Lung (tissue), 12 donors: ENCODE results near the gene VPS45. TPM values are rescaled to one million over a fixed set of nuclear protein-coding genes. Genes with fewer than 3 reads are reported as not detected.

Experiments
- ATAC-seq: fragments of 200-7000 bp; cut with Tn5 transposase; one replicate; pipeline ENCODE4 v1.9.1; 2020; ENCODE audit warnings: moderate number of reproducible peaks; ENCODE audit not compliant: insufficient read depth, low FRiP score
- DNase-seq, 3 donors: peaks; one replicate each; pipeline ENCODE4 v3.0.0-alpha.2; 2013 to 2017
- H3K27ac ChIP-seq, 2 donors: one replicate each; pipeline ENCODE4 v1.5.1; 2013; ENCODE audit warnings: mild to moderate bottlenecking in 2 of 2, moderate library complexity in 2 of 2, control low read depth in 1 of 2, inconsistent platforms in 1 of 2, low read depth in 1 of 2, low read length in 1 of 2
- H3K27me3 ChIP-seq, 3 donors: one replicate each; pipeline ENCODE4 v1.5.1; 2013; ENCODE audit warnings: low read length in 2 of 3; ENCODE audit not compliant: control insufficient read depth in 3 of 3, insufficient read depth in 3 of 3
- H3K36me3 ChIP-seq, 4 donors: one replicate each; pipeline ENCODE4 v1.5.1; 2013; ENCODE audit warnings: low read length in 4 of 4, mild to moderate bottlenecking in 1 of 4, moderate library complexity in 1 of 4; ENCODE audit not compliant: control insufficient read depth in 4 of 4, insufficient read depth in 4 of 4
- H3K4me1 ChIP-seq, 5 donors: one replicate each; pipeline ENCODE4 v1.5.1; 2013; ENCODE audit warnings: low read length in 5 of 5, mild to moderate bottlenecking in 2 of 5, moderate library complexity in 1 of 5; ENCODE audit not compliant: control insufficient read depth in 5 of 5, insufficient read depth in 5 of 5
- H3K4me3 ChIP-seq: one replicate; pipeline ENCODE4 v1.5.1; 2013; ENCODE audit warnings: mild to moderate bottlenecking, control low read depth, moderate library complexity
- H3K9ac ChIP-seq, 2 donors: one replicate each; pipeline ENCODE4 v1.5.1; 2013; ENCODE audit warnings: low read length in 2 of 2, control low read depth in 1 of 2; ENCODE audit not compliant: insufficient read depth in 1 of 2
- H3K9me3 ChIP-seq, 4 donors: one replicate each; pipeline ENCODE4 v1.5.1; 2013; ENCODE audit warnings: low read length in 3 of 4, mild to moderate bottlenecking in 1 of 4, moderate library complexity in 1 of 4; ENCODE audit not compliant: control insufficient read depth in 4 of 4, insufficient read depth in 3 of 4
- CTCF ChIP-seq: IDR thresholded peaks from 2 replicates; pipeline ENCODE4 v1.5.1; 2012; ENCODE audit warnings: mild to moderate bottlenecking; ENCODE audit errors: control extremely low read depth, extremely low read depth
- WGBS, 2 donors: extraction: QIAGEN DNeasy Blood & Tissue Kit; methylation state at CpG; one replicate each; pipeline ENCODE4 v1.1.7; 2013; 5-methylcytosine and 5-hydroxymethylcytosine counted together
- polyA plus RNA-seq, 2 donors: library from polyadenylated mRNA; stranded (reverse); fragments of 200-250 nt; gene quantifications; one replicate each; pipeline ENCODE4 v1.2.1, GENCODE V29; 2013
- total RNA-seq, 2 donors: library from RNA; depleted of rRNA in 1 of 2; stranded (reverse); fragments of >200 nt in 1 of 2; gene quantifications; one replicate each; pipeline ENCODE4 v1.2.1, GENCODE V29; 2014 to 2021
- donor health status: control.
- donor health status: control.
- donor health status: Bipolar disorder and iron deficiency.
- donor health status: healthy.
- donor health status: DM: yes; HTN: yes; CAD: no.

Gene VPS45
- total and polyA plus RNA-seq, 4 donors, result 16.3 to 86.7 (median 26.1) TPM

DNA sequence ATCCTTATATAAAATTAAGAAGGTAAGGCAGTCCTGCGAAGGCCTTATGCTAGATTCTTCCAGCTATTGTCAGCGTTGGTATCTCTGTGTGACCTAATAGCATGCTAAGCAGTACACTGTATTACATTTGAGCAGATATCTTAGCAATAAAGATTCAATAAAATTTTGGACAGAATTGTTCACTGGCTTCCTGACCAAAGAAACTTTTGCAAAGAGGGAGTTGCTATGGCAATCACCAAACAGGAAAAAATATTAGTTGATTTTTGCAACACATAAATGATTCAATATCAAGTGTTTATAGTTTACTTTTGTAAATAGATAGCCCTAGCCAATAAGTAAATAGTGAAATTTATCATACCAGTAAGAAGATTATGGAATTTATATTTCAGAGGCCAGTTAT is 51.1 kb downstream of the VPS45 start:
- Histone ChIP-seq H3K9ac (no peak overlapping the region), H3K9me3 (peaks cover 0 to 7% (median under 1%) of the 10 kb centered on the region in 4 donors), H3K4me1 (peaks cover 0 to 2% (median 0%) of the 10 kb centered on the region in 5 donors), H3K4me3 (no peak overlapping the region), H3K36me3 (peaks cover 0 to 8% (median 0%) of the 10 kb centered on the region in 4 donors), H3K27me3 (no peaks in the 10 kb centered on the region), H3K27ac (no peak overlapping the region)
- DNase-seq (peak in 2 of 3 donors; percentile 34 to 39), ATAC-seq (no peak)
- no peak for TF ChIP-seq CTCF
- 79 to 90% methylated on average over 2 of the region's 2 CpGs for WGBS, 2 donors

DNA sequence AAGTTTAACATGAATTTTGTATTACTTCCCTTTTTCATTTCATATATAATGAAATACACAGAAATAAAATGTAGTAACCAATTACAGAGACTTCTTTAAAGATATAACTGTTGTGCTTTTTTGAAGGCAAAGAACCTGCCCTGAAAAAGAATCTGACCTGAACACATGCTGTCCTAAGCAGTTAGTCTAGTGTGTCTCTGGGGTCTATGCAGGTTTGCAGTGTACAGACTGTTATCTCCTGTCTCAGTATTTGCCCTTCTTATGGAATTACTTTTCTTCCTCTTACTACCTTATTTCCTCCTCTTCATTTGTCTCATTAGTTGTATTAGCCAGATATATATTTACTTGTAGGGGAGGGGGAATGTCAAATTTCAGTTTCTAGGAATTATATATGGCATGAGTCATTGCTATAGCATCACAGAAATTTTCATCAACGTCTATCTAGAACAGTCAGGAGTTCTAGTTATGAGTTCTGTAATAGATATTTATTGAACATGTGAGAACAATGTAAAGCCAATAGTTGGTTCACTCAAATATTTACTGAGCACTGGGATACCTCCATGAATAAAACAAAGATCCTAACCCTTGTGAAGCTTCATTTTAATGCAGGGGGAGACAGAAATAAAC is 53.8 kb downstream of the VPS45 start:
- no peak overlapping the region for H3K4me3 ChIP-seq
- no peaks in the 10 kb centered on the region for H3K27me3 ChIP-seq
- no peaks in the 10 kb centered on the region for H3K36me3 ChIP-seq
- DNase-seq, result no peak
- ATAC-seq, result no peak
- no peak for TF ChIP-seq CTCF
- peaks cover 0 to 2% (median 0%) of the 10 kb centered on the region in 5 donors for H3K4me1 ChIP-seq
- no peak overlapping the region for H3K27ac ChIP-seq
- WGBS, 2 donors, result 53 to 81% methylated on average over 1 of the region's 1 CpG
- H3K9me3 ChIP-seq, result peaks cover 0 to 1% (median 0%) of the 10 kb centered on the region in 4 donors
- H3K9ac ChIP-seq, result no peak overlapping the region

DNA sequence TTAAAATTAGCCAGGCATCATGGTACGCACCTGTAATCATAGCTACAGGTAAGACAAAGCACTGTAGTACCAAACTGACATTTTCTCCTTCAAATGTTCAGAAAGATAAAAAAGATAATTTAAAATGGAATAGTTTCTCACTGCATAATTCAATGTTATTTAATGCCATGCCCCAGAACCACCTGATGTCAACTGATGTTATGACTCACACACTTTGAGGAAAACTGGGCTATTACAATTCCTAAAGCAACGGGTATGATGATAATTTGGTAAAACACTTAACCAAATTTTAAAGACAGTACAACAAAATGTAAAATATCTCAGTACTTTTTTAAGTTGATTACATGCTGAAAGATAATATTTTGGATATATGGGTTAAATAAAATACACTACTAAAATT is 59.2 kb downstream of the VPS45 start:
- H3K4me1 ChIP-seq, result no peaks in the 10 kb centered on the region
- no peak for TF ChIP-seq CTCF
- no peak overlapping the region for H3K4me3 ChIP-seq
- peaks cover 0 to 1% (median 0%) of the 10 kb centered on the region in 4 donors for H3K9me3 ChIP-seq
- no peak overlapping the region for H3K27ac ChIP-seq
- ATAC-seq (no peak), DNase-seq (no peak)
- H3K9ac ChIP-seq, result no peak overlapping the region
- H3K27me3 ChIP-seq, result no peaks in the 10 kb centered on the region
- 93 to 98% methylated on average over 2 of the region's 2 CpGs for WGBS, 2 donors
- peaks cover 0 to 13% (median 2%) of the 10 kb centered on the region in 4 donors for H3K36me3 ChIP-seq

DNA sequence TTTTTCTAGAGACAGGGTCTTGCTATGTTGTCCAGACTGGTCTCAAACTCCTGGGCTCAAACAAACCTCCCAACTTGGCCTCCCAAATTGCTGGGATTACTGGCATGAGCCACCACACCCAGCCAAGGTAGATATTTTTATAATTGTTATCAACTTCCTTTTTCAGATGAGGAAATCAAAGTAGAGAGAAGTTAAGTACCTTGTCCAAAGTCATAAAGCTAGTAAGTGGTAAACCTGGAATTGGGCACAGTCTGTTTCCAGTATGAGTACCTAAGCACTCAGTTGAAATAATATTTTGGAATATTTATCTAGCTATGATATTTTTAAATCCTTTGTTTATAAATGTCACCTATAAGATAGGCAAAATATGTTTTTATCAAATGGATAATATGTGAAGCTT is 59.9 kb downstream of the VPS45 start:
- no peaks in the 10 kb centered on the region for H3K27me3 ChIP-seq
- no peak for TF ChIP-seq CTCF
- no peaks in the 10 kb centered on the region for H3K4me1 ChIP-seq
- no peaks in the 10 kb centered on the region for H3K9me3 ChIP-seq
- peaks cover 0 to 13% (median 2%) of the 10 kb centered on the region in 4 donors for H3K36me3 ChIP-seq
- ATAC-seq (no peak), DNase-seq (no peak)
- no peak overlapping the region for H3K27ac ChIP-seq
- no peak overlapping the region for H3K9ac ChIP-seq
- H3K4me3 ChIP-seq, result no peak overlapping the region
